NCI-H2227 (cell line): Measurements from ENCODE around the gene PPT1.
"Not testable (repeated sequence)": the region's sequence is repeated elsewhere in the genome, so short reads cannot be mapped to it uniquely, and the experiment has no call there.

Source experiments
- DNase-seq: peaks from one replicate; lab custom pipeline; 2025; ENCODE audit not compliant: unreplicated experiment; lab: John Stamatoyannopoulos, UW

The PPT1 gene

GRCh38 chr1:40057310-40058030, 39.6 kb downstream of the PPT1 start:
- no peak for DNase-seq

DNA sequence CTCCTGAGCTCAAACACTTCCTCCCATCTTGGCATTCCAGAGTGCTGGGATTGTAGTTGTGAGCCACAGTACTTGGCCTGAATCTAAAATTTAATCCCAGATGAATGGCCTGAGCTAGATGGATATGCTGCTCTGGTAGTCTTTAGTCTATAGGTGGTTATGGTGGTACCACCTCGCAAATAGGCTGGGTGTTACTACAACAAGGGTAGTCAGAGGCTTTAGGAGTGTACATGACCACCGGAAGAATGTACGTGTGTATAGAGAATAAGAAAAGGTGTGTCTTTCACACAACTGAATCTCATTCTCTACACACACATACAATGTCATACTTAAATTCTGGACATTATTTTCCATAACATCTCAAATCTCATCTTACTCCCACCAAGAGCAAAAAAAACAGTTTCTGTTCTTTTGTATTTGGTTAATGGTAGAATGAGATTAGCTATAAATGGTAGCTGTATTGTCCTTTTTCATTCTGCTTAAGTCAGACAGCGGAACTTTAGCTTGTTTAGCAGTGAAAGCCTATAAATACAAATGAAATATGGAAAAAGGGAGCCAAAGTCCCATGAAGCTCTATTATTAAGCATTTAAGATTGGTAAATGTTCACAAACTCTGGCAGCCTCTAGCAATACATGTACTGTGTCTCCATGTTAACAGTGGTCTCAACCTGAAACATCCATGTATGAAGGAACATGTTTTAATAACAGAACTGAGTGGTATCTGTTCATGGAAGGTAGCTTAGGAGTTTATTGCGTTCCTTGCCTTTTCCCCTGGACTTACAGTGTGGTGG, 40.3 kb downstream of the PPT1 start:
- no peak for DNase-seq

GRCh38 chr1:40053138-40053887, 43.7 kb downstream of the PPT1 start:
- DNase-seq = no peak

GRCh38 chr1:40050863-40051262, 46.2 kb downstream of the PPT1 start:
- no peak for DNase-seq

DNA sequence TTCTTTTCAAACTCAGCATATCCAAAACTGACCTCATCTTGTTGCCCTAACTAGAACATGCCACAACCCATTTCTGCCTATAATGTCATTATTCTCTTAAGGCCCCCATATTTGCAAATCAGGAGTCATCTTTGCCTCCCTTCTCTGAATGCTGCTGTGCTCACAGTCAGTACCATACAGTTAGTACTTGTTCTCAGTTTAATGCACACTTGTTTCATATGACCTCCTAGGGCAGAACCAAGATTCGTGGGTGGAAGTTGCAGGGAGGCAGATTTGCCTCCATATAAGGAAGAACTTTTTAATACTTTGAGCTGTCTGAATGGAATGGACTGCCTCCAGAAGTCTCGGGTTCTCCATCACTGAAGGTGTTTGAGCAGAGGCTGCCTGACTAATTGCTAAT, 47.3 kb downstream of the PPT1 start:
- no peak for DNase-seq

GRCh38 chr1:40047769-40048168, 49.3 kb downstream of the PPT1 start:
- DNase-seq = no peak

GRCh38 chr1:40047276-40047675, 49.8 kb downstream of the PPT1 start:
- no peak for DNase-seq

- DNase-seq = no peak
These were observed 51.3 kb downstream of the PPT1 start for GRCh38 chr1:40045766-40046165.

GRCh38 chr1:40045182-40045581, 51.9 kb downstream of the PPT1 start:
- DNase-seq = no peak

GRCh38 chr1:40044110-40044509, 52.9 kb downstream of the PPT1 start:
- DNase-seq = no peak

GRCh38 chr1:40042341-40042740, 54.7 kb downstream of the PPT1 start:
- no peak for DNase-seq

- no peak for DNase-seq
These were observed 55.6 kb downstream of the PPT1 start for GRCh38 chr1:40041466-40041838.

DNA sequence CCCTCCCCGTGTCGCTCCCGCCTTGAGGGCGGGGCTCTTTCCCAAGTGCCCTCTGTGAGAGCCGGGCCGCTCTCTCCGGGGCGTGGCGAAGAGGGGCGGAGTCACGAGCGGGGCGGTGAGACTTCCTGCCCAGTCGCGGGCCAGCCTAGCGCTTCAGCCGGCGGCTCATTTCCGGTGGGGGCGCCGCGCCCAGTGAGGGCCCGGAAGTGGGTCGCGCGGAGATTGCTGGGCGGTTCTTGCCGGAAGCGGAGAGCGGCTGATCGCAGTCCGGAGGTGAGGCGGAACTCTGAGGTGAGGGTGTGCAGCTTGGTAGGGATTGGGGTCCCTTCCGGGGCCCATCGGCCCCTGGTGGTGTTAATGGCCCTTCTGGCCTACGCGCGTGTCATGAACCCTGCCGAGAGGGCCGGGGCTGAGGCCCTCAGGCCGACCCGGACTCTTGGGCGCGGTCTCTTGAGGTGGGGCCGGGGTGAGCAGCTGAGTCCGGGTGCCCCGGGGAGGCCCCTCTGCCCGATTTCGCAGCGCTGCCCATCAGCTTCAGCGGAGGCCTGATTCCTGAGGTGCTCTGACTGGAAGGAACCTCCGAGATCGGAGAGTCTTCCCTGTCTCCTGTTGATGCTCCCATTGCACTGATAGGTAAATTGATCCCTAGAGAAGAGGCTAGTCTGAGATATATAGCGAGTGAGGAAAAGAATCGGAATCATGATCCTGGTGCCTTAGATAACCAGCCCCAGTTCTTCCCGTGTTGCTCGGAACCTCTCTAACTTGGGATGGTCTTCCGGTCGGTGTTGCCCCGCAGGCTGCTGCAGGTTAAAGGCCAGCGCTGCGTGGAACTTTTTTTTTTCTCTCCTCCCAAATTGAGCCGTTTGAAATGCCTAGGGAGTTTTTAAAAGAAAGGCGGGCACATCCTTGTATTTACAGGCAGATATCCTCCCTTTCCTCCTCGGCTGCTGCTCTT, 56.3 kb downstream of the PPT1 start, which contains the start of gene CAP1:
Gene CAP1 (plus strand): TSS at position 219 of the 955 bp plus-strand sequence. CDS start 18,618 bp downstream, outside the sequence.
- peak; percentile 99 for DNase-seq

DNA sequence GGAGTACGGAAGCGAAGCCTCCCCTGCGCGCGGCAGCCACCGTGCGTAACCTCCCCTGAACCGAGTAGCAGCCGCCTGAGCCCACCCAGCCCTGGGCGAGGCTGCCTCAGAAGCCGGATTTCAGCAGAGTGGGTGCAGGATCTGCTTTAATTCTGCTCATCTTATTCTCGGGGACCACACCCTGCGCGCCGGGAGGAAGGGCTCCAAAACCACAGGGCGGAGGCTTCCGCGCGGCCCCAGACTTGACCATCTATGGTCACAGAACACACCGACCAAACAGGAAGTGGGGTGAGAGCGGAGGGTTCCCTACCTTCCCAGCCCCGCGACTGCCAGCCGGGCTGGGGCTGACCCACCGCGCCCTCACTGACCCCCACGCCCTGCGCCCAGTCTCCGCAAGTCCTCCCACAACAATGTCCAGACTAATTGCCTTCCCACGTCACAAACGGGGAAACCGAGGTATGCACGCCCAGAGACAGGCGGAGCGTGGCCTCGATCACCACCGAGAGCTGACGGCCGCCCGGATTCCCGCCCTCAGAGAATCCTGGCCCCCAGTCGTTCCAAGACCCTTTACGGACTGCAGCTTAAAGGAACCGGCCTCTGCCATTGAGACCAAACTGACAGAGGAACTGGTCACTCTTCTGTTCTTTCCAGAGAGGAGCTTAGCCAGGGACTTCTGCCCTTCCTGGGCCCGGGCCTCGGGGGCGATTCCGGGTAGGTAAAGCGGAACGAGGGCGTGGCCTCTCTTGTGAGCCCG, 57.1 kb downstream of the PPT1 start:
- peak; percentile 88 for DNase-seq

- DNase-seq = peak; percentile 88
These were observed 57.8 kb downstream of the PPT1 start for GRCh38 chr1:40039245-40039756.

GRCh38 chr1:40038697-40039096, 58.4 kb downstream of the PPT1 start:
- DNase-seq = no peak

DNA sequence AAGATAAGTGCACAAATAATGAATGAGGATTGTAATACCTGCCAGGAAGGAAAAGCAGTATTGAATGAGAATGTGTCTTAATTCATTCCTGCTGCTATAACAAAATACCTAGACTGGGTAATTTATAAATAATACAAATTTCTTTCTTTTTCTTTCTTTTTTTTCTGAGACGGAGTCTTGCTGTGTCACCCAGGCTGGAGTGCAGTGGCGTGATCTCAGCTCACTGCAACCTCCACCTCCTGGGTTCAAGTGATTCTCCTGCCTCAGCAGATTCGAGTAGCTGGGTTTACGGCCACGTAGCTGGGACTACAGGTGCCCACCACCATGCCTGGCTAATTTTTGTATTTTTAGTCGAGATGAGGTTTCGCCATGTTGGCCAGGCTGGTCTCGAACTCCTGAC, 59.8 kb downstream of the PPT1 start:
- DNase-seq = not testable (repeated sequence)

GRCh38 chr1:40036574-40036973, 60.5 kb downstream of the PPT1 start:
- no peak for DNase-seq

GRCh38 chr1:40034869-40035268, 62.2 kb downstream of the PPT1 start:
- DNase-seq = no peak
